SKM-1 (cell line): ENCODE data around the gene NPEPPS.

Experiments
- DNase-seq: peaks from one replicate; lab custom pipeline; 2025; ENCODE audit not compliant: unreplicated experiment; lab: John Stamatoyannopoulos, UW

NPEPPS gene

GRCh38 chr17:47663912-47664623 is 133.2 kb downstream of the NPEPPS start:
- DNase-seq, result peak; percentile 24

- no peak for DNase-seq
Measured at GRCh38 chr17:47664624-47664941, 133.7 kb downstream of the NPEPPS start.

- peak; percentile 28 for DNase-seq
Measured at GRCh38 chr17:47665655-47666054, 134.7 kb downstream of the NPEPPS start.

- no peak for DNase-seq
Measured at GRCh38 chr17:47669081-47669480, 138.2 kb downstream of the NPEPPS start.

- DNase-seq, result peak; percentile 51
Measured at GRCh38 chr17:47670064-47670463, 139.2 kb downstream of the NPEPPS start.
